Stomach (tissue), 4 donors: ENCODE measurements around the gene PNN.

Source experiments
- CTCF ChIP-seq, 7 experiments: fragments of 450-650 bp in 4 of 7; fragments of 200-600 bp in 3 of 7; sonication (generic) in 3 of 7; IDR thresholded peaks; one replicate each; pipeline ENCODE4 v1.5.1; 2016 to 2019; ENCODE audit warnings: antibody characterized with exemption in 7 of 7, control low read depth in 2 of 7, mild to moderate bottlenecking in 1 of 7
- EP300 ChIP-seq: sonication (generic); formaldehyde crosslinking; IDR thresholded peaks from one replicate; pipeline ENCODE4 v1.6.1; 2017; ENCODE audit warnings: antibody characterized with exemption
- POLR2A ChIP-seq, 4 donors: fragments of 450-650 bp; IDR thresholded peaks; one replicate each; pipeline ENCODE4 v1.6.1; 2016; ENCODE audit warnings: antibody characterized with exemption in 4 of 4, control low read depth in 2 of 4, mild to moderate bottlenecking in 1 of 4, moderate library complexity in 1 of 4
- POLR2AphosphoS5 ChIP-seq, 3 donors: sonication (generic); formaldehyde crosslinking; IDR thresholded peaks; one replicate each; pipeline ENCODE4 v1.6.1; 2016; ENCODE audit warnings: antibody characterized with exemption in 3 of 3

GRCh38 chr14:39203659-39204606 is 28.9 kb downstream of the PNN start:
- TF ChIP-seq CTCF (IDR thresholded peaks at IDR 0.05) = no peak
- TF ChIP-seq EP300 = no peak
- TF ChIP-seq POLR2AphosphoS5 (IDR thresholded peaks at IDR 0.05) = no peak
- TF ChIP-seq POLR2A (IDR thresholded peaks at IDR 0.05) = no peak
